ENCODE measurements around the gene LMNTD2.

The LMNTD2 gene

GRCh38 chr11:560305-561147 is at the start of gene LMNTD2, which contains the start of gene RASSF7:
Gene LMNTD2, minus strand, starts transcription at chr11:560738. Its CDS starts 22 bp downstream, at chr11:560716.
Gene RASSF7, plus strand, starts transcription at chr11:560970. Its CDS starts 799 bp downstream, at chr11:561769.
- DNase-seq (ENCODE audit: low read depth), result peak; percentile 87

GRCh38 chr11:609341-609811 is 48.8 kb upstream of the LMNTD2 start:
- no peak for DNase-seq (ENCODE audit: low read depth)

- DNase-seq (ENCODE audit: low read depth), result no peak
These were observed 48.3 kb upstream of the LMNTD2 start for GRCh38 chr11:608791-609251.

- DNase-seq (ENCODE audit: low read depth), result no peak
These were observed 47.6 kb upstream of the LMNTD2 start for GRCh38 chr11:607971-608659.

GRCh38 chr11:607020-607780 is 46.7 kb upstream of the LMNTD2 start:
- DNase-seq (ENCODE audit: low read depth), result no peak

- no peak for DNase-seq (ENCODE audit: low read depth)
These were observed 45.7 kb upstream of the LMNTD2 start for GRCh38 chr11:606245-606644.

GRCh38 chr11:605286-606129 is 45.0 kb upstream of the LMNTD2 start:
- no peak for DNase-seq (ENCODE audit: low read depth)

- DNase-seq (ENCODE audit: low read depth), result no peak
These were observed 42.6 kb upstream of the LMNTD2 start for GRCh38 chr11:603154-603553.

- DNase-seq (ENCODE audit: low read depth), result no peak
These were observed 41.2 kb upstream of the LMNTD2 start for GRCh38 chr11:601573-602245.

GRCh38 chr11:598005-598680 is 37.6 kb upstream of the LMNTD2 start:
- DNase-seq (ENCODE audit: low read depth), result no peak

GRCh38 chr11:597166-597725 is 36.7 kb upstream of the LMNTD2 start:
- DNase-seq (ENCODE audit: low read depth), result no peak

GRCh38 chr11:596374-596773 is 35.8 kb upstream of the LMNTD2 start:
- no peak for DNase-seq (ENCODE audit: low read depth)

GRCh38 chr11:595400-595799 is 34.9 kb upstream of the LMNTD2 start:
- no peak for DNase-seq (ENCODE audit: low read depth)

- no peak for DNase-seq (ENCODE audit: low read depth)
These were observed 32.8 kb upstream of the LMNTD2 start for GRCh38 chr11:593347-593746.

GRCh38 chr11:592918-593317 is 32.4 kb upstream of the LMNTD2 start:
- no peak for DNase-seq (ENCODE audit: low read depth)

GRCh38 chr11:592501-592900 is 32.0 kb upstream of the LMNTD2 start:
- no peak for DNase-seq (ENCODE audit: low read depth)

GRCh38 chr11:590997-591396 is 30.5 kb upstream of the LMNTD2 start:
- no peak for DNase-seq (ENCODE audit: low read depth)

GRCh38 chr11:589798-590197 is 29.3 kb upstream of the LMNTD2 start:
- DNase-seq (ENCODE audit: low read depth), result no peak

GRCh38 chr11:587978-588380 is 27.4 kb upstream of the LMNTD2 start:
- peak; percentile 76 for DNase-seq (ENCODE audit: low read depth)

- DNase-seq (ENCODE audit: low read depth), result no peak
These were observed 27.0 kb upstream of the LMNTD2 start for GRCh38 chr11:587546-587945.

Data from ELR (cell line).